ENCODE measurements around the gene ATP2A3.

DNA sequence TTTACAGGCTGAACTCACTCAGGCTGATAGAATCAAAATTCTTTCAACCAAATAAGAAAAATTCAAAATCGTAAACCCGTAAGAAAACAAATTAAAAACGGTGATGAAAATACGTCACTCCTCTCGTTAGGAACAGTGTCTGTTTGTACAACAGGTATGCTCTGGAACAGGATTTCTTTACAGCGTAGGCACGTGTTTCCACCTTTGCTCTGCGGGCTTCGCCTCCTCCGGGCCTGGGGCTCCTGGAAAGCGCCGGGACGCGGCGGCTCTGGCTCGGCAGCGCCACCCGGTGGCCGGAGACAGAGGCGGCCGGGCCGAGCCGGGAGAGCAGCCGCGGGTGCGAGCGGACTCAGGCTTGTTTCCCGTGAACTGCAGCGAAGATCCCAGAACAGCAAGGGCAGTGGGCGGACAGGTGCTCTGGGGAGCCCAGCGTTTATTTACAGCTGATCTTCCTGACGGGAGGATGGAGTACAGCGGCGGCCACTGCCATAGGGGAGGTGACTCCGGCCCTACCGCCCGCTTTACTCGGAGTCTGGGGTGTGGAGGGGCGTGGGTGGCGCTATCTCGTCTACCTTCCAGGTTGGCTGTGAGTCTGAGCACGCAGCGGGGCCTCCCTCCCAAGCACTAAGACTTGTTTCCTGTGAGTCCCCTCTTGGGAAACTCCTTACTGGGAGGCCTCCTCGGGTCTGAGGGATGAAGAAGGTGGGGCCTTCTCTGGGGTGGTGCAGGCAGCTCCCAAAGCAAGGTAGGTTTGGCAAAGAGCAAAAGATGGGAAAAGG, 40.5 kb upstream of the ATP2A3 start:
- TF ChIP-seq, protein P1, sequence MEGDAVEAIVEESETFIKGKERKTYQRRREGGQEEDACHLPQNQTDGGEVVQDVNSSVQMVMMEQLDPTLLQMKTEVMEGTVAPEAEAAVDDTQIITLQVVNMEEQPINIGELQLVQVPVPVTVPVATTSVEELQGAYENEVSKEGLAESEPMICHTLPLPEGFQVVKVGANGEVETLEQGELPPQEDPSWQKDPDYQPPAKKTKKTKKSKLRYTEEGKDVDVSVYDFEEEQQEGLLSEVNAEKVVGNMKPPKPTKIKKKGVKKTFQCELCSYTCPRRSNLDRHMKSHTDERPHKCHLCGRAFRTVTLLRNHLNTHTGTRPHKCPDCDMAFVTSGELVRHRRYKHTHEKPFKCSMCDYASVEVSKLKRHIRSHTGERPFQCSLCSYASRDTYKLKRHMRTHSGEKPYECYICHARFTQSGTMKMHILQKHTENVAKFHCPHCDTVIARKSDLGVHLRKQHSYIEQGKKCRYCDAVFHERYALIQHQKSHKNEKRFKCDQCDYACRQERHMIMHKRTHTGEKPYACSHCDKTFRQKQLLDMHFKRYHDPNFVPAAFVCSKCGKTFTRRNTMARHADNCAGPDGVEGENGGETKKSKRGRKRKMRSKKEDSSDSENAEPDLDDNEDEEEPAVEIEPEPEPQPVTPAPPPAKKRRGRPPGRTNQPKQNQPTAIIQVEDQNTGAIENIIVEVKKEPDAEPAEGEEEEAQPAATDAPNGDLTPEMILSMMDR (IDR thresholded peaks at IDR 0.05): peak; percentile 61 to 76 (median 69)
- TF ChIP-seq POLR2A (IDR thresholded peaks at IDR 0.05) (no peak), EP300 (IDR thresholded peaks at IDR 0.05) (no peak)
